SHP77 (cell line): ENCODE data around the gene CSMD2.

ENCODE experiments used
- DNase-seq, 2 experiments: peaks; one replicate each; lab custom pipeline; 2025; lab: John Stamatoyannopoulos, UW

CSMD2 gene

DNA sequence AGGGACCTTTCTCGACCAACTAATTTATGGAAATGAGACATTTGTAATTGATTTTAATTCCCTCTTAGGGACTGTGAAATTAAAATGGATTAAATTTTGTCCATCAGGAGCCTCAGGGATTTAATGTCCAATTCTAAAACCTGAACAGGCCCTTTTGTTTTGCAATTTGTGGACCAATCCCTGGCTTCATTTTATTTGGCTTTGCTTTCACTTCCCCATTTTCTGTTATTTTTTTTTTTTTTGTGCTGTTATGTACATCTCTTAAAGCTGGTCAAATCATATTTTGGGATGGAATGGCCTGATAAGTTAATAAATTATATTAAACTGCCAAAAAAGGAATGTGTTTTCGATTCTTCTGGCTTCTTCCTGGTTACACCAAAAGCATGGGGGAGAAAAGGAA lies 663.7 kb downstream of the CSMD2 start:
- DNase-seq = no peak

DNA sequence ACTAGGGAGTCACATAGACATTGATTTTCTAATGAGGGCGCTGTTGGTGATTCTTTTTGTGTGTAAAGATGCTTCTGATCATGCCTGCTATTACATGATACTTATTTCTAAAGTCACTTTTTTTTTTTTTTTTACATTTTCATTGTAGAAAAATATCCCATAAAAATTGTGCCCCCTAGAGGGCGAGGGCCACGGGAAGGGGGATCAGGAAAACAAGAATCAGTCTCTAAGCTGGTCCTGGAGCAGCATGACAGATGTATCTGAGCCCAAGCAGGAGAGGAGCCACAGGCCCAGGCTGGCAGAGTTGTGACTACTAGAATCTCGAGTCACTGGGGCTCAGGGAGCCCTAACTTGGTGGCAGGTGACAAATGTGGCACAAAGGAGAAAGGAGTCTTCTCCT lies 664.5 kb downstream of the CSMD2 start:
- DNase-seq = no peak

DNA sequence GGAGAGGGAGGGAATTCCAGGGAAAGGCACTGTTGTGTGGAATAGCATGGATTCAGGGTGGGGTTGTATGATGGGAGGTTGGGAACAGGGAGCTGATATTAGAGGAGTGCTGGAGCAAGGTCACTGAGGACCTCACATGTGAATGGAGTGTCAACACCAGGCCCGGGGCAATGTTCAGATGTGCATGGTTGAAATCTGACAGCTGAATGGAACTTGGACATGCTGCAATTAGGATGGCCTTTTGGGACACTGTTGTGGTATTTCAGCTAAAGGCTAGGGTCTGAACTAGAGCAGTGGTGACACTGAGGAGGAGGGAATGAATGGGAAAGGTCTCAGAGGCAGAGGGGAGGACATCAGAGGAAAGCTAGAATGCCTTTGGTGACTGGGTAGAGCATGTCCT lies 667.6 kb downstream of the CSMD2 start:
- DNase-seq = no peak

DNA sequence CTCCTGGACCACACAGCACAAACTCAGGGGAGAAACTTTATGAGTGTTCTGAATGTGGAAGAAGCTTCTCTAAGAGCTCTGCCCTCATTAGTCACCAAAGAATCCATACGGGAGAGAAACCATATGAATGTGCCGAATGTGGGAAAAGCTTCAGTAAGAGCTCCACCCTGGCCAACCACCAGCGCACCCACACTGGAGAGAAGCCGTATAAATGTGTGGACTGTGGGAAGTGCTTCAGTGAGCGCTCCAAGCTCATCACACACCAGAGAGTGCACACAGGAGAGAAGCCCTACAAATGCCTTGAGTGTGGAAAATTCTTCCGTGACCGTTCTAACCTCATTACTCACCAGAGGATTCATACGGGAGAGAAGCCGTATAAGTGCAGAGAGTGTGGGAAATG lies 670.1 kb downstream of the CSMD2 start:
- DNase-seq = no peak

DNA sequence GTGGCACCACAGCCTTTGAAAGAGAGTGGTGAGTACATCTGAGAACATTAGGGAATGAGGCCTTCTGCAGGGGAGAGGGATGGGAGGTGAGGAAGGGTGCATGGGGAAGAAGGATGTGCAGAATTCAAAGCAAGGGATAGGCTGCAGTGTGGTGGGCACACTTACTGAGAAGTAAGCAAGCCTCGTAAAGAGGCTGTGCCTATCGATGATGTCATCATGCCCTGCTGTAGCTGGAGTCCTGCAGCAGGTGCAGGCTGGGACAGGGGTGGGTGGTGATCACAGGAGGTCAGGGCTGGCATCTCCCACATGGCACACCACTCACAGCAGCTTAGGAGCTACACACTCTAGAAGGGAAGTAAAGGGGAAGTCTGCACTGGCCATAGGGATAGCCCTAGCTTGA lies 676.4 kb downstream of the CSMD2 start:
- DNase-seq = no peak

DNA sequence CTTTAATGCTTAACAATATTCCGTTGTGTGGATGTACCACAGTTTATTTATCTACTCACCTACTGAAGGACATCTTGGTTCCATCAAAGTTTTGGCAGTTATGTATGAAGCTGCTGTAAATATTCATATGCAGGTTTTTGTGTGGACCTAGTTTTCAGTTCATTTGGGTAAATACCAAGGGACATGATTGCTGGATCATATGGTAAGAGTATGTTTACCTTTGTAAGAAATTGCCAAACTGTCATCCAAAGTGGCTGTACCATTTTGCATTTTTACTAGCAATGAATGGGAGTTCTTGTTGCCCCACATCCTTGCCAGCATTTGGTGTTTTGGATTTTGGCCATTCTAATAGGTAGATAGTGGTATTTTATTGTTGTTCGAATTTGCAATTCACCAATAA lies 682.6 kb downstream of the CSMD2 start:
- DNase-seq = no peak

DNA sequence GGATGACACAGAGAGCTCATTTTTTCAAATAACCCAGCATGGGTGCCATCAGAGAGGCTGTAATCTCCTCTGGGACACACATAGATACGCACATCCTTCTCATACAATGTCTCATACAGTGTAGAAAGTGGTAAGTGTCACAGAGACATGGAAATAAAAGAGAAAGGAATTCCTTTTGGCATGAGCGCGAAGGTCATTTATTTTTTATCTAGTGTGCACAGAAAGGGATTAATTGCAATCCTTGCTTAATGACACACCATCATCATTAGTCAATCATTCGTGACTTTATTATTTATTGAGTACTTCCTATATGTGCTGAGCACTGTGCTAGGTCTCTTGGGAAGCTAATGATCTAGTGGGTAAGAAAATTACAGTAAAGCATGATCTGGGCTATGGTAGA lies 687.6 kb downstream of the CSMD2 start:
- DNase-seq = no peak

DNA sequence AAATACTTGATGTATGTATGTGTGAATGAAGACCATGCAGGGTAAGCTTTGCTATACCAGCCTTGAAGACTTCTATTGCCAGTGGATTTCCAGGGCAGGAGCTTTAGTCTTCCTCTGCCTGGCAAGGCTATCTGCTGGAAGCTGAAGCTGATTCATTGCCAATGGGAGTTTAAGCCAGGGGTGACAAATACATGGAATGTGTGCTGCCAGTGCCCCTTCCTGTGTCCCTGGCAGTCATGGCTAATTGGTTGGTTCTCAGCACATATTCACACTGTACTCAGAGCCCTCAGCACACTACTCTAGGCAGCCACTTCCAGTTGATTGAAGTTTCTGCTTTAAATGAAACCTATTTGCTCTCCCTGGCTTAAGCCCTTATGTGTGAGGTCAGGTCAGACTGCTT lies 691.1 kb downstream of the CSMD2 start:
- no peak for DNase-seq

DNA sequence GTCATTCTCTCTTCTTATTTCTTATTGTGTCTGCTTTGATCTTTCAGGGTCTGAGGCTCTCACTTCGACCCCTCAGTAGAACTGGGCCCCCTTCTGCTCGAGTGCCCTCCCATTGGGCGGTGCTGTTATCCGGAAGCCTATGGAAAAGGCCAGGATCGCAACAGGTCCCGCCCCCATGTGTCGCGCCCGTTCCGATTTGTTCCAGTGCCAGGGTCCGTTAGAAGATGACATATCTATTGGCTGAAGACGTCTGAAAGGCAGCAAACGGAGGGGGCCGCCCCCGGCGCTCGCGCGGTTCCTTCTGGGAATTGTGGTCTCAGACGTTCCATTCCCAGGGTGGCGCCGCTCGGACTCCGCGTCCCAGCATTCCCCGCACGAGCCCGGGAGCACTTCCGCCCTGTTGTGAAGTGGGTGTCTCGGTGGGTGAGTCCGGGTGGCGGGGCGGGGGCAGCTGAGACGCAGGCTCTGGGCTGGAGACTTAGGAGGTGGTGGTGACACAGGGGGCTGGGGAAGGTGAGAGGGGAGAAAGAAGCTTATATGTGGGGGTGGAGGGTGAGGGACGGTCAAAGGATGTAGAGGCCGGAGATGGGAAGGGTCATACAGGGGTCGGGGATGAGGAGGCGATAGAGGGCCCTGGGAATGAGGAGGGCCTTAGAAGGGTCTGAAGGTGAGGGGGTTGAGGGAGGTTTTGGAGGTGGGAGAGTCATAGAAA lies 692.6 kb downstream of the CSMD2 start, which contains the start of gene ZSCAN20:
ZSCAN20 (plus strand) TSS at position 377 of the 712 bp plus-strand sequence. CDS start 6,644 bp downstream, outside the sequence.
- peak; percentile 97 for DNase-seq

DNA sequence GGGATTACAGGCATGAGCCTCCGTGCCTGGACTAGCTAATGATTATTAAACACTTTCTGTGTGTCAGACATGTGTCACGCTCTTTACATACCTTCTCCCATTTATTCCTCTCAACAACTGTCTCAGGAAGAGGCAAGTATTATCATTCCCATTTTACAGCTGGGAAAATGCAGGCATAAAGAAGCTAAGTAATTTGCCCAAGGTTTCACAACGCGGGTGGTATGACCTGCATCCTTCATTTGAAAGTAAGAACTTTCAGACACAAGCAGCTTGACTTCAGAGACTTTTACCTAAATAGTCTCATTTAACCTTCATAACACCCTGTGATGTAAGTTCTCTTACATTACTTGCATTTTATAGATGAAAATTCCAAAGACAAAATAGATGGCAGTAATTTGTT lies 693.6 kb downstream of the CSMD2 start:
- DNase-seq = no peak

DNA sequence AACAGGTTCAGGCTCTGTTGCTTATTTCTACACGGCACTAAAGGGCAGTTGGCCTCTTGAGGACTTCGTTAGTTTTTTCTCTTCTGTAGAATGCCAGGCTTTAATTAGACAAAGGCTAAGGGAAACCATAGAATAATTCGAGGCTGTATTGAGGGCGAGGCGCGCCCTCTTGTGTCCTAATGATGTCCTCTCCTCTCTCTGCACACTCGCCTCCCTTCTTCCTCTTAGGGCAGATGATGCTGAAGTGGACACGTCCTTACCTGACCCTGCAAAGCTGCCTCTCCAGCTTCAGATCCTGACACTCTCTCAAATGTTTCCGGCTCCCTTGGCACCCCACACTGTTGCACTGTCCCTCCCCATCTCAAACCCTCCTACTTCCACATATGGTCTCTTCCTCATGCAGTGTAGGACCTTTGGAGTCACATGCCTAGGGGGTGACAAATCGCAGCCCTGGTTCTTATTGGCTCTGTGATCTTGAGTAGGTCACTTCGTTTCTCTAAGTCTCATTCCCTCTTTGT lies 694.5 kb downstream of the CSMD2 start:
- peak; percentile 73 to 74 for DNase-seq

DNA sequence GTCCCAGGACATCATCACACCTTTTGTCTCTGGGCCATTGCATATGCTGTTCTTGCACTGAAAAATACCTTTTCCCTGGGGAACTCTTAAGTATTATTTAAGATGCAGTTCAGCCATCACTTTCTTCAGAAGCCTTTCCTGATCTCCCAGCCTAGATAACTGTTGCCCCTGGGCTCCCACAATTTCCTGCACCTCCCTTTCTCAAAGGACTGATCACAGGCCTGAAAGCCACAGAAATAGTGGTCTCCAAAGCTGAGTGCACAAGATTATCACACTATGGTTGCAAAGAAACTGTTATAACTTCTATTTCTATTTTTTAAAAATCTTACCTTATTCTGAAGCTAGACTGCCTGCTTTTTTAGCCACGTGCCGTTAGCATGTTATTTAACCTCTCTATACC lies 695.3 kb downstream of the CSMD2 start:
- DNase-seq = no peak

DNA sequence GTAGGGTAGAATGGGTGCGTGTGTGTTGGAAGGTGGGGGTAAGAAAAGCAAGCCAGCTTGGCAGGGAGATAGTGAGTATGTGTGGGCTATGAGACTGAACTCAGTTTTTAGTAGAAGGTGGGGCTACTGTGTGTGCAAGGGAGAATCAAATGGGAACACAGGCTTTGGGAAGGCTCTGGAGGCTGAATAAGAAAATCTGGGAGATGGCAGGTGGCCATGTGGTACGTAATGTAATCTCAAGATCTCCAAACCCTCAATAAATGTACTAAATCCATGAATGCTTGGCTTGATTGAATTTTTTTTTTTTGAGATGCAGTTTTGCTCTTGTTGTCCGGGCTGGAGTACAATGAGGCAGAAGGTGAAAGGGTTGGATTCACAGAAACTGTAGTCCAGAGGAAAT lies 696.1 kb downstream of the CSMD2 start:
- DNase-seq = no peak

DNA sequence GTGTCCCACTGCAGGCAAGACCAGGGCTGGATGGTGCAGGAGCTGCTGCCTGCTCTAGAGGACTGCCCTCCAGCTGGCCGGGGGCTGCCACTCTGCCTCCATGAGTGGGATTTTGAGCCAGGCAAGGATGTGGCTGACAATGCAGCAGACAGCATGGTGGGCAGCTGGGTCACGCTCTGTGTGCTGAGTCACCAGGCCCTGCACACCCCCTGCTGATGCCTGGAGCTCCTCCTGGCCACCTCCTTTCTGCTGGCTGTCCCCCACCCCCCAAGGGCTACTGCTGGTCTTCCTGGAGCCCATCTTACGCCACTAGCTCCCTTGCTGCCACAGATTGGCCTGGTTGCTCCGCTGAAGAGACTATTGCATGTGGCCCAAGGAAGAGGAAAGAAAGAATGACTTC lies 696.5 kb downstream of the CSMD2 start:
- DNase-seq = no peak

DNA sequence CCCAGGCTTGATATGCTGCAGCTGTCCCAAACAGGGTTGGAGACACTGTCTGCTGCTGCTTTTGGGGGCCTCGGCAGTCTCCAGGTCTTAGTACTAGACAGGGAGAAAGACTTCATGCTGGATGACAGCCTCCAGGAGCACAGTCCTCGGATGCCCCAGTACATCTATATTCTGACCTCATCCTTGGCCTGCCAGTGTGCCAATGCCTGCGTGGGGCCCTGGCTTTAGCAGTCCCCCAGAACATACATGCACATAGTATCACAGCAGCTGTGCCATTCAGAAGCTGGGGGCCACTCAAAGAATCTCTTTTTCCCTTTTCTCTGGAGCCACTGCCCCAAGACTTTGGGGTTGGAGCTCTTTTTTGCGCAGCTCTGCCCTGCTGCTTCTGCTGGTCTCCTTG lies 697.0 kb downstream of the CSMD2 start:
- DNase-seq = no peak

DNA sequence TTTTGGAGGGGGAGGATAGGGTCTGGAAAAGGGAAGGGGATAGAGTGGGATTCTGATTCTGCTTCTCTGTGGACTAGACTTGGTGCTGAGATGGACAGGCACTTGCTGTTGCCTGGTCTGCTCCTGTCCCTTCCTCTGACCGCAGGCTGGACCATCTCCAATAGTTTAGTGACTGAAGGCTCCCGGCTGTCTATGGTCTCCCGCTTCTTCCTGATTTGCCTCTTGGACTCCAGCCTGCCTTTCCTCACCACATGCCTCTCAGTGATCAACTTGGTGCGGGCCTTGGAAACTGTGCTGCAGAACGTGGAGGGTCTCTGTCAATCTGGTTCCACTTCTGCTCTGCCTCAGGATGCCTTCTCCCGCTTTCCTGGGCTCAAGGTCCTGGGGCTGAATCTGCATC lies 698.9 kb downstream of the CSMD2 start:
- no peak for DNase-seq

DNA sequence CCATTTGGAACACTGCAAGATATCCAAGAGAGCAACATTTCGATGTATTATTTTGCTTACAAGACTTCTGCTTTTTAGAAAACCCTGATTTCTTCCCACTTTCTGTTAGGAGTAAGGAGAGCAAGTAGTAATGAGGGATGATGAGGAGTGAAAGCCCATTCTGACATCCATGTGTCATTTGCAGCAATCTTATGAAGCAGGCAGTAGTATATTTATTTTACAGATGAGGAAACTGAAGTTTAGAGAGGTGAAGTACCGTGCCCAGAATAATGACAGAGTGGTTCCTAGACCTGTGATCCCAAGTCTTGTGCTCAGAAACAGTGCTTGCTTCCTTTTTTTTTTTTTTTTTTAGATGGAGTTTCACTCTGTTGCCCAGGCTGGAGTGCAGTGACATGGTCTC lies 699.7 kb downstream of the CSMD2 start:
- DNase-seq = no peak

DNA sequence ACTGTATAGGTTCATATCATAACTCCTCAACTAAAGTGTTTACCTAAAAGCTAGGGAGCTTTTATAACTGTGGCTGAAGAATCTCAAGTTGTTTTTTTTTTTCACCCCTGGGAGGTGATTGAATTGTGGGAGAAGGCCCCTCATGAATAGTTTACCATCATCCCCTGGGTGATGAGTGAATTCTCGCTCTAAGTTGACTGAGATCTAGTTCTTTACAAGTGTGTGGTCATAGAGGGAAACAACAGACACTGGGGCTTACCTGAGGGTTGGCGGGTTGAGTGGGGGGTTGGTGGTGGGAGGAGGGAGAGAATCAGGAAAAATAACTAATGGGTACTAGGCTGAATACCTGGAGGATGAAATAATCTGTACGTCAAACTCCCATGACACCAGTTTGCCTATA lies 700.5 kb downstream of the CSMD2 start:
- no peak for DNase-seq
